H1 (cell line): ENCODE data around the gene ARFRP1. TPM values are rescaled to one million over a fixed set of nuclear protein-coding genes. Genes with fewer than 3 reads are reported as not detected.

Experiments
- CTCF ChIA-PET: fragments of 300-600 bp; sonication (Branson Sonifier 250); formaldehyde crosslinking; loops from one replicate; lab custom pipeline; 2021; ENCODE audit not compliant: partially characterized antibody; lab: Charles Lee
- POLR2A ChIA-PET: fragments of 300-600 bp; sonication (Branson Sonifier 250); formaldehyde crosslinking; loops from one replicate; lab custom pipeline; 2021; ENCODE audit warnings: inconsistent platforms; ENCODE audit not compliant: partially characterized antibody; lab: Charles Lee
- DNase-seq, 2 experiments: peaks; one replicate each; pipeline versions ENCODE4 v3.0.0 to v3.0.0-alpha.2; 2010 to 2022; ENCODE audit warnings: low spot score in 2 of 2, low read depth in 1 of 2, mixed read lengths in 1 of 2
- FAIRE-seq: peaks from 2 replicates; lab custom pipeline; 2011; peaks lifted over from hg19 to GRCh38; lab: Jason Lieb, UNC
- H2AFZ ChIP-seq: 2 replicates; pipeline ENCODE4 v1.8.1; 2012; ENCODE audit warnings: low read length, inconsistent platforms
- H2AK5ac ChIP-seq: 2 replicates; pipeline ENCODE4 v1.6.1; 2013; ENCODE audit warnings: low read depth, low read length
- H2BK120ac ChIP-seq: replicated peaks from 2 replicates; pipeline ENCODE3; 2013; ENCODE audit warnings: low read depth, low read length, inconsistent platforms
- H2BK12ac ChIP-seq: 2 replicates; pipeline ENCODE4 v1.6.1; 2013; ENCODE audit warnings: low read depth, low read length
- H2BK15ac ChIP-seq: 2 replicates; pipeline ENCODE4 v1.6.1; 2013; ENCODE audit warnings: low read length
- H2BK20ac ChIP-seq: 2 replicates; pipeline ENCODE4 v1.6.1; 2013; ENCODE audit warnings: low read length
- H2BK5ac ChIP-seq: 2 replicates; pipeline ENCODE4 v1.6.1; 2013; ENCODE audit warnings: low read depth, low read length
- H3K14ac ChIP-seq: 2 replicates; pipeline ENCODE4 v1.6.1; 2013; ENCODE audit warnings: inconsistent platforms; ENCODE audit not compliant: insufficient read length
- H3K18ac ChIP-seq: 2 replicates; pipeline ENCODE4 v1.6.1; 2013; ENCODE audit warnings: low read length; ENCODE audit errors: extremely low read depth
- H3K23ac ChIP-seq: 2 replicates; pipeline ENCODE4 v1.6.1; 2013; ENCODE audit warnings: inconsistent platforms; ENCODE audit not compliant: insufficient read length
- H3K23me2 ChIP-seq: 2 replicates; pipeline ENCODE4 v1.6.1; 2013; ENCODE audit warnings: low read depth, low read length
- H3K27ac ChIP-seq: 2 replicates; pipeline ENCODE4 v1.6.1; 2011; ENCODE audit warnings: low read depth, low read length, inconsistent platforms
- H3K27me3 ChIP-seq, 4 experiments: replicated peaks in 1 of 4; 1 replicate in 1 of 4; 2 replicates in 3 of 4; pipeline versions ENCODE4 v1.6.1 to v1.8.1; 2011 to 2013; ENCODE audit warnings: low read length in 3 of 4, mild to moderate bottlenecking in 3 of 4, inconsistent platforms in 2 of 4, mixed read lengths in 2 of 4, moderate library complexity in 1 of 4; ENCODE audit not compliant: control insufficient read depth in 3 of 4, insufficient read depth in 3 of 4; ENCODE audit errors: extremely low read depth in 1 of 4
- H3K36me3 ChIP-seq, 4 experiments: 2 replicates each; pipeline versions ENCODE4 v1.6.1 to v1.8.1; 2011 to 2013; ENCODE audit warnings: mild to moderate bottlenecking in 4 of 4, low read length in 3 of 4, moderate library complexity in 2 of 4, control low read depth in 1 of 4, inconsistent platforms in 1 of 4; ENCODE audit not compliant: insufficient read depth in 4 of 4, control insufficient read depth in 2 of 4
- H3K4ac ChIP-seq: replicated peaks from 2 replicates; pipeline ENCODE3; 2013; ENCODE audit warnings: low read length, low read depth, mixed read lengths, inconsistent platforms; ENCODE audit not compliant: insufficient read length
- H3K4me1 ChIP-seq, 4 experiments: replicated peaks in 1 of 4; 1 replicate in 1 of 4; 2 replicates in 3 of 4; pipeline versions ENCODE4 v1.6.1 to v1.8.1; 2011 to 2013; ENCODE audit warnings: low read length in 3 of 4, inconsistent platforms in 2 of 4, mixed read lengths in 1 of 4; ENCODE audit not compliant: insufficient read depth in 4 of 4, control insufficient read depth in 3 of 4
- H3K4me2 ChIP-seq, 2 experiments: 2 replicates each; pipeline versions ENCODE4 v1.6.1 to v1.8.1; 2011 to 2013; ENCODE audit warnings: low read depth in 2 of 2, low read length in 2 of 2, control low read depth in 1 of 2, inconsistent platforms in 1 of 2, mild to moderate bottlenecking in 1 of 2; ENCODE audit not compliant: insufficient read depth in 1 of 2
- H3K4me3 ChIP-seq, 4 experiments: fragments of 200-600, 300-600 bp in 1 of 4; sonication (generic), shearing (Covaris generic), sonication (Bioruptor Twin) in 1 of 4; 2 replicates each; pipeline versions ENCODE4 v1.5.1 to v1.8.1; 2011 to 2016; ENCODE audit warnings: low read length in 4 of 4, low read depth in 3 of 4, control low read depth in 2 of 4, inconsistent platforms in 2 of 4, mild to moderate bottlenecking in 2 of 4, mixed read lengths in 1 of 4, moderate library complexity in 1 of 4; ENCODE audit not compliant: insufficient read depth in 2 of 4; ENCODE audit errors: extremely low read depth in 1 of 4
- H3K56ac ChIP-seq: replicated peaks from 2 replicates; pipeline ENCODE3; 2013; ENCODE audit warnings: low read depth, mild to moderate bottlenecking, mixed read lengths, low read length, inconsistent platforms; ENCODE audit not compliant: insufficient read length
- H3K79me1 ChIP-seq: 2 replicates; pipeline ENCODE4 v1.6.1; 2013; ENCODE audit warnings: low read depth, low read length, control low read depth
- H3K79me2 ChIP-seq, 2 experiments: 2 replicates each; pipeline versions ENCODE4 v1.6.1 to v1.8.1; 2012 to 2013; ENCODE audit warnings: low read length in 2 of 2, mild to moderate bottlenecking in 2 of 2, inconsistent platforms in 1 of 2; ENCODE audit not compliant: insufficient read depth in 2 of 2, control insufficient read depth in 1 of 2
- H3K9ac ChIP-seq, 4 experiments: replicated peaks in 1 of 4; 1 replicate in 1 of 4; 2 replicates in 3 of 4; pipeline versions ENCODE4 v1.6.1 to v1.8.1; 2011 to 2013; ENCODE audit warnings: low read depth in 3 of 4, low read length in 3 of 4, control low read depth in 2 of 4, mild to moderate bottlenecking in 2 of 4, moderate library complexity in 2 of 4, inconsistent platforms in 1 of 4; ENCODE audit errors: extremely low read depth in 1 of 4
- H3K9me3 ChIP-seq, 2 experiments: 2 replicates each; pipeline versions ENCODE4 v1.6.1 to v1.8.1; 2012 to 2013; ENCODE audit warnings: mild to moderate bottlenecking in 2 of 2, moderate library complexity in 2 of 2, control low read depth in 1 of 2, inconsistent platforms in 1 of 2, low read depth in 1 of 2, low read length in 1 of 2, mixed read lengths in 1 of 2; ENCODE audit not compliant: insufficient read depth in 2 of 2
- H4K20me1 ChIP-seq, 2 experiments: replicated peaks in 1 of 2; 2 replicates each; pipeline versions ENCODE3 to v1.8.1; 2011 to 2013; ENCODE audit warnings: inconsistent platforms in 2 of 2, low read length in 2 of 2, mild to moderate bottlenecking in 1 of 2; ENCODE audit not compliant: insufficient read depth in 2 of 2, control insufficient read depth in 1 of 2
- H4K5ac ChIP-seq: 2 replicates; pipeline ENCODE4 v1.6.1; 2013; ENCODE audit warnings: low read length, low read depth, mixed read lengths, inconsistent platforms; ENCODE audit not compliant: insufficient read length
- H4K8ac ChIP-seq: 2 replicates; pipeline ENCODE4 v1.8.0; 2013; ENCODE audit warnings: mild to moderate bottlenecking, moderate library complexity, low read length, inconsistent platforms; ENCODE audit not compliant: insufficient read depth; ENCODE audit errors: extremely low read depth
- H4K91ac ChIP-seq: replicated peaks from 2 replicates; pipeline ENCODE3; 2013; ENCODE audit warnings: low read length, mixed read lengths, inconsistent platforms; ENCODE audit not compliant: insufficient read length
- POLR2AphosphoS5 ChIP-seq: IDR thresholded peaks from 2 replicates; pipeline ENCODE4 v1.6.1; 2011; ENCODE audit warnings: low read depth, low read length
- WGBS, 2 experiments: shearing (Covaris generic) in 1 of 2; methylation state at CpG; one replicate each; pipeline versions ENCODE4 v1.1.6 to v1.1.7; 2013 to 2015; ENCODE audit warnings: low lambda C conversion rate in 2 of 2, mixed read lengths in 2 of 2, inconsistent platforms in 1 of 2, low coverage in 1 of 2, missing lambda C conversion rate in 1 of 2; ENCODE audit not compliant: insufficient replicate concordance in 2 of 2, insufficient coverage in 1 of 2, insufficient read length in 1 of 2; ENCODE audit errors: extremely low coverage in 1 of 2, missing lambda C conversion rate in 1 of 2; 5-methylcytosine and 5-hydroxymethylcytosine counted together
- polyA plus RNA-seq, 7 experiments: library from polyadenylated mRNA; depleted of rRNA in 3 of 7; stranded (reverse) in 5 of 7; unstranded in 2 of 7; fragments of >200 nt in 5 of 7; fragments of 200-250 nt in 2 of 7; gene quantifications; 1 replicate in 5 of 7; 2 replicates in 1 of 7; 4 replicates in 1 of 7; pipeline versions ENCODE4 v1.2.1 to v1.2.3, GENCODE V29; 2011 to 2013; ENCODE audit warnings: missing spikeins in 2 of 7, mixed read lengths in 2 of 7
- total RNA-seq: library from RNA; stranded (reverse); fragmentation: NEBNext Ultra II Directional; extraction: Animal tissue kit (Norgen Biotek cat#: 25700); gene quantifications from 2 replicates; pipeline ENCODE4 v1.2.1, GENCODE V29; 2021

Gene ARFRP1
- total and polyA plus RNA-seq, 2 of the 8 experiments (the other 6 are each of a cell fraction or from before 2014, with no cell fraction given): 12.9 to 22.9 TPM

GRCh38 chr20:63743210-63743970 lies 35.6 kb upstream of the ARFRP1 start:
- Histone ChIP-seq H4K20me1 (peaks cover 0 to 3% of the 10 kb centered on the region in 2 experiments), H3K27ac (no peak overlapping the region), H2BK12ac (no peak overlapping the region), H4K5ac (no peak overlapping the region), H2AK5ac (no peak overlapping the region), H2BK120ac (no peak overlapping the region), H3K9ac (no peak overlapping the region), H2BK20ac (no peak overlapping the region), H3K36me3 (peaks cover 0 to 12% (median 6%) of the 10 kb centered on the region in 4 experiments; a peak in 3 of 8 replicates), H4K8ac (no peak overlapping the region), H2BK5ac (no peak overlapping the region), H3K14ac (no peak overlapping the region), H3K4me3 (no peak overlapping the region), H3K4me2 (no peak overlapping the region), H3K56ac (no peak overlapping the region), H3K79me1 (no peaks in the 10 kb centered on the region; the same call in 1 of the 2 replicates), H3K9me3 (no peaks in the 10 kb centered on the region), H3K4ac (no peak overlapping the region), H2AFZ (no peak overlapping the region), H4K91ac (no peak overlapping the region), H3K18ac (no peak overlapping the region), H3K23me2 (peaks cover 9% of the 10 kb centered on the region; the same call in 1 of the 2 replicates), H3K27me3 (peaks cover 0 to 4% (median 3%) of the 10 kb centered on the region in 4 experiments; a peak in 3 of 7 replicates), H3K79me2 (no peaks in the 10 kb centered on the region), H2BK15ac (no peak overlapping the region), H3K4me1 (peaks cover 0 to 11% (median 10%) of the 10 kb centered on the region in 4 experiments; a peak in 6 of 7 replicates), H3K23ac (no peak overlapping the region)
- ChIA-PET CTCF (interaction anchor here (0.9 to 1.6 kb wide), 5 partner anchors 8 to 151 kb away, joined by 3 to 4 read pairs (median 3); partner anchors contain the start of gene TPD52L2), POLR2A (interaction anchor here (0.7 to 1.3 kb wide), 3 partner anchors 87 to 213 kb away, joined by 3 read pairs; partner anchors contain the start of gene UCKL1)
- FAIRE-seq (no peak), DNase-seq (no peak)
- TF ChIP-seq POLR2AphosphoS5: no peak
- WGBS, 2 experiments: 94% methylated on average over 31 of the region's 31 CpGs; no CpG with 5 or more reads in 1 of the 2 experiments
